ENCODE measurements around the gene COG4. TPM values are rescaled to one million over a fixed set of nuclear protein-coding genes. Genes with fewer than 3 reads are reported as not detected.

The COG4 gene
- total RNA-seq, 1 experiment from 2014 or later, result 35.5 TPM

DNA sequence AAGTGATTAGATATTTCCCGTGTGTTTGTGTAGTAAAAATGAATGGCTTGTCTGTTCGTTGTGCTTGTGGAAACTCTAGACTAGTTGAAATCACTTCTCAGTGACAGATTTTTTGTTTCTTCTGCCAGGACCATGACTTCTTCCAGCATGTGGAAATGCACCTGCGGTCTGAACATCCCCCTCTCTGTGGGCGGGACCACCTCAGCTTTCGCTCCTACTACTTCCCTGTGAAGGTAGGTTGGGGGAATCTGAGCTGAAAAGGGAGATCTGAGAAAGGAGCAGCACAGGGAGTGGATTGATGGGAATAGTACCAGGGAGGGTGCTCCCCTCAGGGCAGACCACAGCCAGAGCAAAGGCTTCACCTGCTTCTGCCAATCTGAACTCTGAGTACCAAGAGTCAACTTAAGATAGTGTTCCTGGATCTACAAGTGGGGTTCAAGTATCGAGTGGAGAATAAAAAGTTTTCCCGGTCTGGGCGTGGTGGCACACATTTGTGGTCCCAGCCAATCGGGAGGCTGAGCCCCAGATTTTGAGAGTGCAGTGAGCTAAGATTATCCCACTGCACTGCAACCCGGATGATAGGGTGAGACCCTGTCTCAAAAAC is 47.7 kb upstream of the COG4 start:
- Histone ChIP-seq H3K4me3 (ENCODE audit: low read length) (no peak overlapping the region), H3K9me3 (ENCODE audit: low read length) (no peaks in the 10 kb centered on the region), H2AFZ (ENCODE audit: low read length) (no peak overlapping the region), H3K9me2 (replicated peaks; ENCODE audit: low read length) (no peaks in the 10 kb centered on the region), H3K27ac (ENCODE audit: low read length) (no peak overlapping the region), H4K20me1 (ENCODE audit: low read length) (no peaks in the 10 kb centered on the region; the same call in 1 of the 2 replicates), H3K36me3 (ENCODE audit: low read depth, low read length) (peaks cover 57% of the 10 kb centered on the region), H3K4me2 (ENCODE audit: low read length) (no peak overlapping the region), H3K27me3 (ENCODE audit: low read length) (no peaks in the 10 kb centered on the region), H3K9ac (ENCODE audit: low read length) (no peak overlapping the region), H3K79me2 (ENCODE audit: low read length) (no peaks in the 10 kb centered on the region), H3F3A (ENCODE audit: low read length, unreplicated experiment) (no peaks in the 10 kb centered on the region), H3K4me1 (ENCODE audit: insufficient read depth, low read length) (no peaks in the 10 kb centered on the region)
- ChIA-PET CTCF (no interaction called here), POLR2A (ENCODE audit: unreplicated experiment) (no interaction called here)
- intact Hi-C loops (cut with micrococcal nuclease), result loop anchor here (2.0 kb wide), 1 partner anchor 42 kb away; no protein-coding TSS in a partner anchor
- no peak for DNase-seq
- no peak for ATAC-seq
- no TSS peak for BruUV-seq (replicated peaks)
- TF ChIP-seq, protein P1, sequence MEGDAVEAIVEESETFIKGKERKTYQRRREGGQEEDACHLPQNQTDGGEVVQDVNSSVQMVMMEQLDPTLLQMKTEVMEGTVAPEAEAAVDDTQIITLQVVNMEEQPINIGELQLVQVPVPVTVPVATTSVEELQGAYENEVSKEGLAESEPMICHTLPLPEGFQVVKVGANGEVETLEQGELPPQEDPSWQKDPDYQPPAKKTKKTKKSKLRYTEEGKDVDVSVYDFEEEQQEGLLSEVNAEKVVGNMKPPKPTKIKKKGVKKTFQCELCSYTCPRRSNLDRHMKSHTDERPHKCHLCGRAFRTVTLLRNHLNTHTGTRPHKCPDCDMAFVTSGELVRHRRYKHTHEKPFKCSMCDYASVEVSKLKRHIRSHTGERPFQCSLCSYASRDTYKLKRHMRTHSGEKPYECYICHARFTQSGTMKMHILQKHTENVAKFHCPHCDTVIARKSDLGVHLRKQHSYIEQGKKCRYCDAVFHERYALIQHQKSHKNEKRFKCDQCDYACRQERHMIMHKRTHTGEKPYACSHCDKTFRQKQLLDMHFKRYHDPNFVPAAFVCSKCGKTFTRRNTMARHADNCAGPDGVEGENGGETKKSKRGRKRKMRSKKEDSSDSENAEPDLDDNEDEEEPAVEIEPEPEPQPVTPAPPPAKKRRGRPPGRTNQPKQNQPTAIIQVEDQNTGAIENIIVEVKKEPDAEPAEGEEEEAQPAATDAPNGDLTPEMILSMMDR (conservative IDR thresholded peaks at IDR 0.05; ENCODE audit: low read depth, low read length), result no peak
- TF ChIP-seq EZH2 (IDR thresholded peaks at IDR 0.05; ENCODE audit: low read length, unreplicated experiment) (no peak), EZH2phosphoT487 (IDR thresholded peaks at IDR 0.05; ENCODE audit: borderline replicate concordance, low read length) (no peak)

DNA sequence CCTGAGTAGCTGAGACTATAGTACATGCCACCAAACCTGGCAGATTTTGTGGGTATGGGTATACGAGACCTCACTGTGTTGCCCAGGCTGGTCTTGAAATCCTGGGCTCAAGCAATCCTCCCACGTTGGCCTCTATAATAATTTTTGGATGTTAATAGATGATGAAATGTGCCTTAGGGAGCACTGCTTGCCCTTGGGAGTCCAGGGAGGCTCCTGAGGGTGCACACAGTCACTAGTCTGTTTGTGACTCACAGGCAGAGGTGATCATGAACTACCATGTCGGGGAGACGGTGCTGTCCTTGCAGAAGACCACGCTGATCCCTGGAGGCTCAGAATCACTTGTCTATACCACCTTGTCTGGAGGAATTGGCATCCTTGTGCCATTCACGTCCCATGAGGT is 46.4 kb upstream of the COG4 start:
- Histone ChIP-seq H3K9me2 (replicated peaks; ENCODE audit: low read length) (no peaks in the 10 kb centered on the region), H2AFZ (ENCODE audit: low read length) (no peak overlapping the region), H3K4me1 (ENCODE audit: insufficient read depth, low read length) (no peaks in the 10 kb centered on the region), H3K27ac (ENCODE audit: low read length) (no peak overlapping the region), H3K9me3 (ENCODE audit: low read length) (no peaks in the 10 kb centered on the region), H3F3A (ENCODE audit: low read length, unreplicated experiment) (no peaks in the 10 kb centered on the region), H3K36me3 (ENCODE audit: low read depth, low read length) (peaks cover 61% of the 10 kb centered on the region), H3K4me2 (ENCODE audit: low read length) (no peak overlapping the region), H3K27me3 (ENCODE audit: low read length) (no peaks in the 10 kb centered on the region), H3K4me3 (ENCODE audit: low read length) (no peak overlapping the region), H3K79me2 (ENCODE audit: low read length) (no peaks in the 10 kb centered on the region), H3K9ac (ENCODE audit: low read length) (no peak overlapping the region), H4K20me1 (ENCODE audit: low read length) (no peaks in the 10 kb centered on the region; the same call in 1 of the 2 replicates)
- ChIA-PET CTCF (no interaction called here), POLR2A (ENCODE audit: unreplicated experiment) (no interaction called here)
- intact Hi-C loops (cut with micrococcal nuclease), result loop anchor here (2.0 kb wide), 1 partner anchor 41 kb away; no protein-coding TSS in a partner anchor
- TF ChIP-seq, protein P1 (conservative IDR thresholded peaks at IDR 0.05; ENCODE audit: low read depth, low read length), result no peak
- no peak for TF ChIP-seq EZH2 (IDR thresholded peaks at IDR 0.05; ENCODE audit: low read length, unreplicated experiment)
- TF ChIP-seq EZH2phosphoT487 (IDR thresholded peaks at IDR 0.05; ENCODE audit: borderline replicate concordance, low read length), result no peak
- ATAC-seq (no peak), DNase-seq (no peak)
- no TSS peak for BruUV-seq (replicated peaks)

DNA sequence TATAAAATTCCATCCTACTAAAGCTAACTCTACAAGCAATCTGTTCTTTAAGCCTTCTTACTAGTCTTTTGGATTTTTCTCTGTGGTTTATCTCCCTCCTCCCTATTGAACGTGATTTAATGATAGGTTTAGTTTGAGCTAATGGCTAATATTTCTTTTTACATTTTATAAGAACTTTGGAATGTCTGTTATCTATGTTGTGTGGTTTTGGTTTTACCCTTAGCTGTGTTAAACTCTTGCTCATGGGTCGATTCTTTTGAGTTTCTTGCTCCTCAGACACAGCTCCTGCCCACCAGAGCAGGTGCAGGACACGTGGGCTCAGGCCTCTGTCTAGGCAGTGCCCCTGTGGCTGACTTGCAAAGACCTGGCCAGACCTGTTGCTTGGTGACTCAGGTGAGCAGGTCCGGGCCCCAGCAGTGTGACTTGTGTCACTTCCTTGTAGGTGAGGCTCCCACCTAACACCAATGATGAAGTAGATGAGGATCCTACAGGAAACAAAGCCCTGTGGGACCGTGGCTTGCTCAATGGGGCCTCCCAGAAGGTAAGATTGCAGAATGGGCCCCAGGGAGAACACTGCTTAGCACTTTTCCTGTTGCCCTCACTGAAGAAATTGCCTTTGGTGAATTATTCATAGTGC is 45.4 kb upstream of the COG4 start:
- DNase-seq (no peak), ATAC-seq (no peak)
- Histone ChIP-seq H3K4me1 (ENCODE audit: insufficient read depth, low read length) (no peaks in the 10 kb centered on the region), H3K27ac (ENCODE audit: low read length) (no peak overlapping the region), H3K9me3 (ENCODE audit: low read length) (no peaks in the 10 kb centered on the region), H2AFZ (ENCODE audit: low read length) (no peak overlapping the region), H3K27me3 (ENCODE audit: low read length) (no peaks in the 10 kb centered on the region), H3K9ac (ENCODE audit: low read length) (no peak overlapping the region), H3K9me2 (replicated peaks; ENCODE audit: low read length) (no peaks in the 10 kb centered on the region), H3K4me3 (ENCODE audit: low read length) (no peak overlapping the region), H3K4me2 (ENCODE audit: low read length) (no peak overlapping the region), H4K20me1 (ENCODE audit: low read length) (no peaks in the 10 kb centered on the region; the same call in 1 of the 2 replicates), H3K36me3 (ENCODE audit: low read depth, low read length) (peaks cover 70% of the 10 kb centered on the region), H3K79me2 (ENCODE audit: low read length) (no peaks in the 10 kb centered on the region), H3F3A (ENCODE audit: low read length, unreplicated experiment) (no peaks in the 10 kb centered on the region)
- no TSS peak for BruUV-seq (replicated peaks)
- TF ChIP-seq, protein P1 (conservative IDR thresholded peaks at IDR 0.05; ENCODE audit: low read depth, low read length), result no peak
- TF ChIP-seq EZH2 (IDR thresholded peaks at IDR 0.05; ENCODE audit: low read length, unreplicated experiment), result no peak
- no peak for TF ChIP-seq EZH2phosphoT487 (IDR thresholded peaks at IDR 0.05; ENCODE audit: borderline replicate concordance, low read length)
- ChIA-PET POLR2A (ENCODE audit: unreplicated experiment) (no interaction called here), CTCF (no interaction called here)
- intact Hi-C loops (cut with micrococcal nuclease), result no loop called here
